HTR-8/SVneo (cell line): ENCODE data around the gene HOXC5.
"Not testable (repeated sequence)": the region's sequence is repeated elsewhere in the genome, so short reads cannot be mapped to it uniquely, and the experiment has no call there.

Experiments used
- DNase-seq: peaks from one replicate; pipeline ENCODE4 v3.0.0; 2011; ENCODE audit warnings: low spot score, mixed read lengths; ENCODE audit not compliant: insufficient read length
- FAIRE-seq: peaks from 2 replicates; lab custom pipeline; 2011; peaks lifted over from hg19 to GRCh38; lab: Jason Lieb, UNC

HOXC5 gene

DNA sequence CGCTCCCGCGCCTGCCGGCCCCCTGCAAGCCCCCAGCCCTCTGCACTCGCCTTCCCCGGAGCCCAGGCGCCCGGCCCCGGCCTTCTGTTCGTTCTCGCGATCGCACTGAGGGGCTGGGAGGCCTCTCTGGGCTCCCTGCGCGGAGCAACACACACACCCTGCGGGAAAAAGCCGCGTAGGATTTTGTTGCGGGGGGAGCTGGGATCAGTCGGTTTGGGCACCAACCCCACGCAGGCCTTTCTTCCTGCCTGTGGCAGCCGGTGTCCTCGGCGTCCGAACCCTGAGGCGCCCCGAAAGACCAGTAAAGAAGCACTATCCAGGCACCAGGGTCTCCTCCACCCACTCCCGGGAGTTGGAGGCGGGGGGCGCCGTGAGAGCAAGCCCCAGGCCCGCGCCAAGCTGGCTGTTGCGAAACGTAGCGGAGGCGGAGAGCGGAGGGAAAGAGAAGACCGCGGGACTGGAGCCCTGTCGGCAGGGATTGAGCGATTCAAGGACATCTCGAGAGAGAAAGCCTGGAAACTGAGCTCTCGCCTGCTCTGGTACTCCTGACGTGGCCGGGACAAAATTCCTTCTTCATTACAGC lies 1.9 kb upstream of the HOXC5 start:
- FAIRE-seq (no peak), DNase-seq (no peak)

DNA sequence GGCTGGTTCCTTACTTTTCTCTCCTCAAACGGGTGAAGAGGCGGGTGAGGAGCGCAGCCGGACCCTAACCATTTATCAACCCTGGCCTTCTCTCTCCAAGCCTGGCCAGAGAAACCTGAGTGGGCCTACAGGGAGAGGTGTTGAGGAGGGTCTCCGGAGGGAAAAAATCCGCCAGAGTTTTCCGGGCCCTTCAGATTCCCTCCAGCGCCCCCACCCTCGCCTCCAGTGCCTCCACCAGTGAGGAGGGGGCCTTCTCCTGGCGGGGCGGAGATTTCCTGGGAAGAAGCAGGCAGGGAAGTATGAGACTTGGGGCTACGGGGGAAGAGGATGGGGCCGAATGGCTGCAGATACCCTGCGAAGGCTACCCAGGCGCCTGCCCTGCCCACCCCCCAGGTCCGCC lies 1.4 kb upstream of the HOXC5 start:
- no peak for FAIRE-seq
- DNase-seq = no peak

DNA sequence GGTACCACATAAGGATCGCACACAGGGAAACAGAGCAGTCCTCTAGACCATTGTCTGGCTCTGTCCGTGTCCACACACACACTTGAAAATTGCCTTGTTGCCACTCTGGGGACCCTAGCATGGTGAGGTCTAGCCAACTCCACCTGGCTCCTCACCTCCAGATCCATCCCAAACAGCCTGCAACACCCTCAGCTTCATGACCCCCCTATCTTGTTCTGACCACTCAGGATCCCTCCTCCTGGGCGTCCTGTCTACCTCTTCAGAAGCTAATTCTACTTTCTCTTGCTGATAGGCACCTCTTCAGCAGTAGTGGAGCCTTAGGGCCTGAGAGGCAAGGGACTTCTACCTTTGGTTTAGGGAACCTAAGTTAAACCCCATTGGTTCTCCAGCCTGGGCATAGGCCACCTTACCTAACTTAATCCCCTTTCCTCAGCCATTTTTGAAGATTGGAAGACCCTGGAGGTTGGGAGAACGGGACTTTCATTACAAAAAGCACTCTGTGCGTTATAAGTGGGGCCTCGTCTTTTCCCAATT lies 697 bp upstream of the HOXC5 start:
- no peak for FAIRE-seq

DNA sequence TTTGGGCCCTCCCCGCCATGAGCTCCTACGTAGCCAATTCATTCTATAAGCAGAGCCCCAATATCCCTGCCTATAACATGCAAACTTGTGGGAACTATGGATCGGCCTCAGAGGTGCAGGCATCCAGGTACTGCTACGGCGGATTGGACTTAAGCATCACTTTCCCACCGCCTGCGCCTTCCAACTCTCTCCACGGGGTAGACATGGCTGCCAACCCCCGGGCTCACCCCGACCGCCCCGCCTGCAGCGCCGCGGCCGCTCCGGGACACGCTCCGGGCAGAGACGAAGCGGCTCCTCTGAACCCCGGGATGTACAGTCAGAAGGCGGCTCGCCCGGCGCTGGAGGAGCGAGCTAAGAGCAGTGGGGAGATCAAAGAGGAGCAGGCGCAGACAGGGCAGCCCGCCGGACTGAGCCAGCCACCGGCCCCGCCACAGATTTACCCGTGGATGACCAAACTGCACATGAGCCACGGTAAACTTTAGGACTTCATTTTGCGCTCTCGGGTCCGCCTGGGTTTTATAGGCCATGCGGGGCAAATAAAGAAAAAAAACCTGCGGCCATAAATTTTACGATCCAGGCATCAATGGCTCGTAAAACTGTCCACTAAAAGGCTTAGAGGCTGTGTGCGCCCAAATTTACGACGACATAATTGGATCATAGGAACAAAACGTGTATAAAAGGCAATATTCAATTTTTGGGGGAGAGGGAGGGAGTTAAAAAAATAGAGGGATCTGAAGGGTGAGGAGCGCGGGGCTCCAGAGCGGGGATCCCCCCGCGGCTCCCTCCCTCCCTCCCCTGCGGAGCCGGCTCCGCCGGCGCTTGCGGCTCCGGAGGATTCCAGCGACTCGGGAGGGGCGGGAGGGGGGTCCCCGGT lies 493 bp downstream of the HOXC5 start:
- DNase-seq = no peak
- FAIRE-seq = no peak

More for the DNA sequence above, 697 bp upstream of the HOXC5 start:
- no peak for DNase-seq

DNA sequence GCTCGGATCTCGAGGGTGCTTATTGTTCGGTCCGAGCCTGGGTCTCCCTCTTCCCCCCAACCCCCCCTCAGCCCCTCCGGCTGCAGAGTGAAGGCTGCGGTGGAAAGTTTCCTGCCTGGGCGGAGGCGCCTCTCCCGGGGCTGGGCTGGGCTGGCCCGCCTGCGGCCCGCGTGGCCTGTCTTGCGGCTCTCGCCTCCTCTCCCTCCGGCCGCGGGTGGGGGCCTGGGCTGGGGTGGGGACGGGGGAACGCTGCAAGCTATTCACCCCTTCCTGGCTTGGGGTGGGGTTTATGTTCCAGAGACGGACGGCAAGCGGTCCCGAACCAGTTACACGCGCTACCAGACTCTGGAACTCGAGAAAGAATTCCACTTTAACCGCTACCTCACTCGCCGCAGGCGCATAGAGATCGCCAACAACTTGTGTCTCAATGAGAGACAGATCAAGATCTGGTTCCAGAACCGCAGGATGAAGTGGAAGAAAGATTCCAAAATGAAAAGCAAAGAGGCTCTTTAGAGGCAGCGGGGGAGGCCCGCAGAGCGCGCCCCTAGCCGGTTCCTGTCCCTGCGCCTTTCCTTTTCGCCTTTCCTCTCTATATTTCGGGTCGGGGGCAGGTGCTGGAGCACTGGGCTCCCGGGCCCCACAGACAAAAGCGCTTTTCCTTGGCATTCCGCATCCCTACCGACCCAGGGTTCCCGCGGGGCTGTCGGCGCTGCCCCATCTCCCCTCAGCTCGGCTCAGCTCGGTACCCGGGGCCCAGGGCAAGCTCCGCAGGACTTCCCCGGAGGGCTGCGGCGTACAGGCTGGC lies 1.3 kb downstream of the HOXC5 start:
- FAIRE-seq = no peak
- no peak for DNase-seq

DNA sequence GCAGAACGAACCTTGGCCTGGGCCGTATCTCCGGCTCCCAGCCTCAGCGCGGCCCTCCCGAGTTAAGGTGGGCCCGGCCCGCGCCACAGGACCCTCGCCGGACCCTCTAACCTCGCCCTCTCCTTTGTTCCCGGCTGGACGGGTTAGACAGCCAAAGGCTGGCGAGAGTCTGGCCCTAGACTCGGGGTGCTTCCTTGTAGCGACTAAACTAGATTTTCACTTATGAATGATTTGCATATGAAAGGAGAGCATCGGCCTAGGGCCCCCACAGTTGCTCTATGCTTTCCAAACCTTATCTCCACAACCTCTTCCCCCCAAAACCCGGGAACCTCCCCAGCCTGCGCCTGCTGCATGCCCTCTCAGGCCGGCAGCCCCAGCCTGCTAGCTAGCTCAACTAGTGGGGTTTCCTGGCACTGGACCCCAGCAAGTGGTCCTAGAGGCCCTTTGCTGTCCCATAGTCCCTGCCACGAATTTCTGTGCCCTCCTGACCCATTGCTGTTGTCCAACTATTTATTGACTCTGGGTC lies 2.0 kb downstream of the HOXC5 start:
- no peak for FAIRE-seq
- no peak for DNase-seq

DNA sequence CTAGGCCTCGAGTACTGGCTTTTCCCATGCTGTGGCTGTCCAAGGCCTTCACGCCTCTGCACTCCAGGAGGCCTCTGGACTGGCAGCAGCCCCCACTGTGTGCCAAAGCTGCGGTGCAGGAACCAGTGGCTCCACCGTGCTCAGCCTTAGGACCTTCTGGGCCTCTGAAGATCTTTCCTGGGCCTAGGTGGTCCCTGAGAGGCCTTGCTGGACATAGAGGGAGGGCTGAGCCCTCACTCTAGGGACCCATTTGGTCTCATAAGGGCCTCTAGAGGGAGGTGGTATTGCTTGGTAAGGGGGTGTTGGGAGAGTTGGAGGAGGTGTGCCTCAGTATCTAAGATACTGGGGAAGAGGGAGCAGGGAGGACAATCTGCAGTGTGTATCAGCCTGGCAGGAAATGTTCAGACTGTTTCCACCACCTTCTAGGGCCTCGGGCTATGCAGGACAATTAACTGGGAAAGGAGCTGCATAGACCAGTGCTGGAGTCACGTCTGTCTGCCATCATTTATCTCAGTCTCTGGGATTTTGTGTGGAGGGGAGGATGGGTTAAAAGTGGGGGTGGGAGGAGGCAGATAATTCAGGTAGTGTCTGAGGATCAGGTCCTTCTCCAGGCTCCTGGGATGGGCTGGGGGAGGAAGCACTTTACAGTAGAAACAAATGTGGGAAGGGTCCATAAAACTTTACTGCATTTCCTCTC lies 2.9 kb downstream of the HOXC5 start:
- FAIRE-seq = no peak
- no peak for DNase-seq

DNA sequence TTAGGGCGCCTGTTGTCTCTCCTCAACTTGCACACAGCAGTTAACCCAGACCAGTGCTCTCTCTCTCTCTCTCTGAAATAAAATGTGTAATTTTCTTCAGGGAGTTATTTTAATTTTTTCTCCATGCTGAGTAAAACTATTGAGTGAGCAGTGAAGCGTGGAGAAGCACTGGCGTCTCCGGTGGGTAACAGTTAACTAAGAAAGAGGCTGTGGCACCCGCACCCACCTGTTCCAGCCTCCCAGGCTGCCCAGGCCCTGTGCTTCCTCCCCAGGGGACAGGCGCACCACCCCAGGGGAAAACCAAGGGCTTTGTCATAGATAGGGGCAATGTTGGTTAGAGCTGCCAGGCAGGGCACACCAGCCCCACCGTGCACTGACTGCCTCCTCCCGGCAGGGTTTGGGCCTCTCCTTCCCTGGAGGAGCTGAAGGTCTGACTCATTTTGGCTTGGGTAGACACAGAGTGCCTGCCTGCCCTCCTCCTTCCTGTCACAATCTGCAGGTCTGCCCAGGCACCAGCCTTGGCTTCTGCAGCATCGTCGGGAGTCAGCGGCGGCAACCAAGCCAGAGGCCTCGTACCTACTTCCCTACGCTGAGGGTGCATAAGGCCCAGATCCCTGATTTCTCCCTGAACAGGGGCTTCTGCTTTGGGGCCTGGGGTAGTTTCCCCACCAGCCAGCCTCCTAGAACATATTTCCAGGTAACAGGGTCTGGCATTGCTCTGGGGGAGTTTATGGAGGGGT lies 3.9 kb downstream of the HOXC5 start:
- FAIRE-seq (no peak), DNase-seq (no peak)

DNA sequence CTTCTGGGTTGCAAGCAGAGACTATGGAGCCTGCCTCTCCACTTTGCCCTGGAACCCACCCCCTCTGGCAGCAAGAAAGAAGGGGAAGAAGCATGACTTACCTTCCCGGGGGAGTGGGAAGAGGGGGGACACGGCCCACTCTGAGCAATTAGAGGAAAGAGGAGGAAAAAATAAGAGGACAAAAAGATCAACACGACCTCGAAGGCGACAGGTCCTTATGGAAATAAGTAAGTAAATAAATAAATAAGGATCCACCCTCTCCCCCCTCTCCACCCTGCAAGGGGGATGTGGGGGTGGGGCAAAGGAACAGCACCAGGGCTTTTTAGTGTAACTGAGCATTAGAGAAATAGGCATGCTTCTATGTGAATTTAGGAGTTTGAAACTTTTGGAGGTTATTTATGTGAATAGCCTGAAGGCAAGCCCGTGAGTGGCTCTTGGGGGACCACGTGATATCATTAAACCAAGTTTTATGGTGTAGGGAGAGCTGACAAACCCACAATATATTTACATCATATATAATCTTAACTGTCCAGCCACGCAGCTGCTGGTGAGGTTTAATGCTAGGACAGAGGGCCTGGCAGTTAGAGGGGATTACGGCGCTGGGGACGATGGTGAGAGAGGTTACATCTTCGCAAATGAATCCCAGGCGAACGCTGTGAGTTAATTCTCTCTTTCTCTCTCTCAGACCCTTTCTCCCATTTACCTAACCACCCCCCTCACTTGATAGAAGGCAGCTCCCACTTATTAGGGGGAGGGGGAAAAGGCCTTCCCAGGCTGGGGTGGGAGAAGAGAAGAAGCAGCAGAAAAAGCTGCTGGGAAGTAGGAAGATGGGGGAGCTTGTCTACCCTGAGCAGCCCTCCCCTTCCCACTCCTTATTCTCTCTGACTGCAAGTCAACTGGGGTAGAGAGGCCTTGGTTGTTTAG lies 4.8 kb downstream of the HOXC5 start:
- FAIRE-seq = no peak
- no peak for DNase-seq

DNA sequence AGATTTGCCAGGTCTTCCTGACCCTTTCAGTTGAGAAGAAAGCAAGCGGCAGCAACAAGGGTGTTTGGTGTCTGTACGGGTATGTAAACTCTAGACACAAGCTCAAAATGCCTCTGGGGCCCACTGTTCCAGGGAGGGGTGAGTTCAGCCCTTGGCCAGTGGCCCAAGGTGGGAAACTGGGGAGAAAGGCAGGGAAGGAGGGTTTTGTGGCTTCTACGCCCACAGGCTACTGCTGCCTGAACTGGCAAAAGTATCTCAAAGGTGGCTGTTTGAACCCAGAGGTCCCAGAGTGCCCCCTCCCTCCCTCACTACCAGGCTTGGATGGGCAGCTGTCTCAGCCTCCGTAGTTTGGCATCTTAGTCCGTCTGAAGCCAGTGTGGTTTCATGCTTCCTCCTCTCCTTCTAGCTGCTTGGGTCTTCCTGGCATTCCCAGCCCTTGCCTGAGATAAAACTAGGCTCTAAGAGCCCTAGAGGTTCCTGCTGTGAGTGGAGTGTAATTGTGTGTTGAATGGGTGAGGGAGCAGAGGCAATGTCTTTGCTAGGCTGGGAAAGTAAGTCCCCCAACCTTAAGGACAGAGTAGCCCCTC lies 5.5 kb downstream of the HOXC5 start:
- DNase-seq (no peak), FAIRE-seq (no peak)

DNA sequence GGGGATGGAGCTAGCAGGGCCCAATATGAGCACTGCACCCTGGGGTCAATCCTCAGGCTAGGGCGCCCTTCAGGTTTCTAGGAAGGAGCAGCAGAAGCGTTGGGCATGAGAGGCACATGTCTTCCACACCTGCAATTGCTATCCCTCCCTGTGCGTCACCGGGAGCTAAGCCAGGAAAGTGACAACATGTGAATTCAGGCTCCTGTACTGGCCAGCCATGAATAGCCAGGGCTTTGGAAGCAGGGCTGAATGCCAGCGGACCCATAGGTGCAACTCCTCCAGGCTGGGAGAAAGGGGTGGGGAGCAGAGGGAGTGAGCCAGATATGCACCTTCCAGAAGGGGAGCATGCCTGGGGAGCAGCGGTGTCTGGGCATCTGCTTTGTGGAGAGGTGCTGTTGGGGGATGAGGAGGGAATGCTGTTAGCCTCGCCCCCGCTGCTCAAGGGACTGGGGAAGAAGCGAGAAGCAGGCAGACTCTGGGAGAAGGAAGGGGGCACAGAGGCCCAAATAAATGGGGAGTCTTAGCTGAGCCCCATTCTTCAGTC lies 6.1 kb downstream of the HOXC5 start:
- FAIRE-seq (no peak), DNase-seq (no peak)

DNA sequence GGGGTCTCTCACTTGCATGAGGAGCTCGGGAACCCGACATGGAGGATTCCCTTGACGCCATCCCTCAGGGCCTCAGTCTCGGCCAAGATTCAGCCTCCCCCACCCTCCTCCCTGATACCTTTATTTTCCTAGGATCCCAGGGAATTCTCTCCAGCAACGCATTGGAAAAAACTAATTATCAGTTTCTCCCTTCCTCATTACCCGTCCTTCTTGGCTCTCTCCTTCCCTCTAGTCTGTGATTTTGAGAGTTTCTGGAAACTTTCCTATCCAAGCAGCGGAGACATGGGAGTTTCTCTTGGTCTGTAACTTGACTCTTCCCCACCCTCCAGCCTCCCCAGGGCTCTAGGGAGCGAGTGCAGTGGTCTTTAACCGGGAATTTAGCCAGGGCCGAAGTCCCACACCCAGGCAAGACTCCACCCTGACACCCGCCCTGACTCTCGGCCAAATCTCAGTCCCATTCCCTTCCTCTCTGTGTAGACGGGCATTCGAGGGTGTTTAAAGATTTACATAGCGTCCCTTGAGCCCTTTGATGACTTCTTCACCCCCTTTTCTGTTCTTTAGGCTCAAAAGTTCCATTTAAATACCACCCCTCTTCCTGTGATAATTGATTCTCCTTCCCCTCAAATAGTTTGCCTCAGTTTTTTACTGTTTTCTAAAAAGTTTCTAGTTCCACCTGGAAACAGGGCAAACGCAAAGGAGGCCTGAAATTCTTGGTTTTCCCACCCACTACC lies 6.7 kb downstream of the HOXC5 start:
- FAIRE-seq (no peak), DNase-seq (no peak)

DNA sequence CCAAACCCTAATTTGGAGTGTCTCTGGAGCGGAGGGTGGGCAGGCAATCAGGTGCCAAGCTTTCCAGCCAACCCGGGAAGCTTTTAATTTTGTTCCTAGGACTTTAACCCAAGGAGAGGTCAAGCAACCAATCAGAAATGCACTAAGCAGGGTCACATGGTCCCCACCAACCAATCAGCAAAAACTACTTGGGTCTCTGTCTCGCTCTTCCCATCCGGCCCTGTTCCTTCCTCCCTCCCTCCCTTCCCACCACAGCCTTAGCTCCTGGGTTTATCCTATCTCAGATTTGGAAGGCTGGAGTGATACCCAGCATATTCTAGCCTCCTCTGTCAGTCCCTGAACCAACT lies 7.3 kb downstream of the HOXC5 start:
- FAIRE-seq = no peak
- no peak for DNase-seq

DNA sequence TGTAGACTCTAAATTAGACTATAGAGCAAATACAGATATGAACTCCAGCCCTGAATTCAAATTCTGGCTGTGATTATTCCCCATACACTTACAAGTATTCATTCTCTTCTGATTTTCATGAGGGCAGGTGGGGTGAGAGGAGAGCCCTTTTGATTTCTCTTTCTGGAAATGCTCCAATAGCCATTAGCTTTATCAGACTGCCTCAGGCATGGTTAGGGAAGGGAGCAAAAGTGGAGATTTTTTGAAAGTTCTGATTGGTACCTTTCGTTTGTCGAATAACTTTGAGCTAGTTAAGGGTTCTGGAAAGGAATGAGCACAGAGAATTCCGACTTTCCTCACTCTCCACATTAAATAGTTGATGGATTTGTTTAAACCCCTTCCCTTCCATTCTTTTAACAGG lies 7.8 kb downstream of the HOXC5 start:
- no peak for FAIRE-seq
- no peak for DNase-seq

DNA sequence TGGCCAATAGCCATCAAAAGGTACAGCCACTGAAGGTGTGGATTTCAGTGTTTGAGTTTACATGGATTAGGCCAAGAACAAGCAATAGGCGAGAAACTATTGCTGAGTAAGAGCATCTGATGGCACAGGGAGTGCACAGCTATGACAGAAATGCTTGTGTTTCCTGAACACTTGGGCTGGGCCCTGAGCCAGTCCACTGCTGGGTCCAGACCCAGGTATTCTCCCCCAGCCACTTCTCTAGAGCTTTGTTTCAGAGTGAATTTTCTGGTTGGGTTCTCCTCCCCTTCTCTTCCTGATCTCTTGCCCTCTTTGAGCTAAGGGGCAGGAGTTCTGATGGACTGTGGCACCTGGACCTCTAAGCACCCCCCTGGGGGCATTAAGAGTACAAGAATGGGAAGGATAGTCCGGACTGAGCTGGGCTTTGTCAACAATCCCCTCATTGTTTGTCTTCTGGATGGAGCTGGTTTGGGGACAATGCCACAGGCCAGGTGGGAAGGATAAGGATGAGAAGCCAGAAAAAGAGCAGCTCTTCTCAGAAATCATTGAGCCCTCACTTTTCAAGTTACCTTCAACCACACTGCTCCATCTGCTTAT lies 8.3 kb downstream of the HOXC5 start:
- DNase-seq (no peak), FAIRE-seq (no peak)

DNA sequence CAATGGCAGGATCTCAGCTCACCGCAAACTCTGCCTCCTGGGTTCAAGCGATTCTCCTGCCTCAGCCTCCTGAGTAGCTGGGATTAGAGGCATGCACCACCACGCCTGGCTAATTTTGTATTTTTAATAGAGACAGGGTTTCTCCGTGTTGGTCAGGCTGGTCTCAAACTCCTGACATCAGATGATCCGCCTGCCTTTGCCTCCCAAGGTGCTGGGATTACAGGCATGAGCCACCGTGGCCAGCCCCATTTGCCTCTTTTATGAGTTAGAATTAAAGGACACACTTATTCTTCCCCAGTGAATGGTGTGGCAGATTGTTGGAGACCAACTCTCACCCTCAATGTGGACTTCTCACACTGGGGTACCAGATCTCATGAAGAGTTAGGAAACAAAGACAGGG lies 9.2 kb downstream of the HOXC5 start:
- DNase-seq, FAIRE-seq: not testable (repeated sequence)
